Measurements from ENCODE around the gene RASAL3. TPM values are rescaled to one million over a fixed set of nuclear protein-coding genes. Genes with fewer than 3 reads are reported as not detected.

RASAL3 gene
- total RNA-seq, 1 donor from 2014 or later = not detected

GRCh38 chr19:15444505-15445226, 19.7 kb downstream of the RASAL3 start:
- no peaks in the 10 kb centered on the region for H3K9me3 Mint-ChIP-seq (ENCODE audit: unreplicated experiment)
- no peak overlapping the region for H3K27ac Mint-ChIP-seq (ENCODE audit: unreplicated experiment)
- no peak overlapping the region for H3K4me3 Mint-ChIP-seq (ENCODE audit: unreplicated experiment)
- H3K36me3 Mint-ChIP-seq (ENCODE audit: unreplicated experiment) = peaks cover 3% of the 10 kb centered on the region
- H3K27me3 Mint-ChIP-seq (ENCODE audit: unreplicated experiment) = no peaks in the 10 kb centered on the region
- no peak for DNase-seq (ENCODE audit: extremely low spot score, unreplicated experiment)
- peaks cover 7% of the 10 kb centered on the region for H3K4me1 Mint-ChIP-seq (ENCODE audit: unreplicated experiment)
- TF ChIP-seq, protein P1, sequence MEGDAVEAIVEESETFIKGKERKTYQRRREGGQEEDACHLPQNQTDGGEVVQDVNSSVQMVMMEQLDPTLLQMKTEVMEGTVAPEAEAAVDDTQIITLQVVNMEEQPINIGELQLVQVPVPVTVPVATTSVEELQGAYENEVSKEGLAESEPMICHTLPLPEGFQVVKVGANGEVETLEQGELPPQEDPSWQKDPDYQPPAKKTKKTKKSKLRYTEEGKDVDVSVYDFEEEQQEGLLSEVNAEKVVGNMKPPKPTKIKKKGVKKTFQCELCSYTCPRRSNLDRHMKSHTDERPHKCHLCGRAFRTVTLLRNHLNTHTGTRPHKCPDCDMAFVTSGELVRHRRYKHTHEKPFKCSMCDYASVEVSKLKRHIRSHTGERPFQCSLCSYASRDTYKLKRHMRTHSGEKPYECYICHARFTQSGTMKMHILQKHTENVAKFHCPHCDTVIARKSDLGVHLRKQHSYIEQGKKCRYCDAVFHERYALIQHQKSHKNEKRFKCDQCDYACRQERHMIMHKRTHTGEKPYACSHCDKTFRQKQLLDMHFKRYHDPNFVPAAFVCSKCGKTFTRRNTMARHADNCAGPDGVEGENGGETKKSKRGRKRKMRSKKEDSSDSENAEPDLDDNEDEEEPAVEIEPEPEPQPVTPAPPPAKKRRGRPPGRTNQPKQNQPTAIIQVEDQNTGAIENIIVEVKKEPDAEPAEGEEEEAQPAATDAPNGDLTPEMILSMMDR (IDR thresholded peaks at IDR 0.05) = no peak

DNA sequence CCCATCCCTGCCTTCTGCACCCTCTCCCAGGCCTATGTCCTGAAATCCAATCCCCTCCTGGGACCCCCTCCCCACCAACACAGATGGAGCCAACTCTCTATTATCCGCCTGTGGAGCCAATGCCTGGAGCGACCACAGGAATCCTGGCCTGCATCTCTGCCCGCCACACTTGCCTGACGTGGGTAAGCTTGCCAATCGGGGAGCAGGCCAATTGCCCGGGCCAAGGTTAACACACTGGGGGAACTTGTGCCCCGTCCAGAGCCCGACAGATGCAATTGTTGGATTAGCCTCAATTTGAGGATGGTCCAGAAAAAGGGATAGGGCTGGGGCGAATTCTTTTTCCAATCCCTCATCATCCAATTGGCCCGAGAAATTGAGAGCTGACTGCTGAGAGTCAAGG, 20.5 kb downstream of the RASAL3 start:
- TF ChIP-seq, protein P1 (IDR thresholded peaks at IDR 0.05) = no peak
- H3K9me3 Mint-ChIP-seq (ENCODE audit: unreplicated experiment) = no peaks in the 10 kb centered on the region
- no peaks in the 10 kb centered on the region for H3K27me3 Mint-ChIP-seq (ENCODE audit: unreplicated experiment)
- no peak for DNase-seq (ENCODE audit: extremely low spot score, unreplicated experiment)
- no peak overlapping the region for H3K27ac Mint-ChIP-seq (ENCODE audit: unreplicated experiment)
- H3K4me1 Mint-ChIP-seq (ENCODE audit: unreplicated experiment) = peaks cover 5% of the 10 kb centered on the region
- H3K4me3 Mint-ChIP-seq (ENCODE audit: unreplicated experiment) = no peak overlapping the region
- H3K36me3 Mint-ChIP-seq (ENCODE audit: unreplicated experiment) = peaks cover 3% of the 10 kb centered on the region

- Mint-ChIP-seq H3K9me3 (ENCODE audit: unreplicated experiment) (no peaks in the 10 kb centered on the region), H3K4me1 (ENCODE audit: unreplicated experiment) (peaks cover under 1% of the 10 kb centered on the region), H3K27me3 (ENCODE audit: unreplicated experiment) (no peaks in the 10 kb centered on the region), H3K4me3 (ENCODE audit: unreplicated experiment) (no peak overlapping the region), H3K36me3 (ENCODE audit: unreplicated experiment) (peaks cover 3% of the 10 kb centered on the region), H3K27ac (ENCODE audit: unreplicated experiment) (no peak overlapping the region)
- no peak for DNase-seq (ENCODE audit: extremely low spot score, unreplicated experiment)
- TF ChIP-seq, protein P1 (IDR thresholded peaks at IDR 0.05) = no peak
Measured at GRCh38 chr19:15443325-15443724, 21.0 kb downstream of the RASAL3 start.

- H3K36me3 Mint-ChIP-seq (ENCODE audit: unreplicated experiment) = peaks cover 2% of the 10 kb centered on the region
- H3K4me1 Mint-ChIP-seq (ENCODE audit: unreplicated experiment) = peaks cover 2% of the 10 kb centered on the region
- no peaks in the 10 kb centered on the region for H3K9me3 Mint-ChIP-seq (ENCODE audit: unreplicated experiment)
- TF ChIP-seq, protein P1 (IDR thresholded peaks at IDR 0.05) = no peak
- DNase-seq (ENCODE audit: extremely low spot score, unreplicated experiment) = no peak
- H3K27me3 Mint-ChIP-seq (ENCODE audit: unreplicated experiment) = no peaks in the 10 kb centered on the region
- H3K4me3 Mint-ChIP-seq (ENCODE audit: unreplicated experiment) = no peak overlapping the region
- H3K27ac Mint-ChIP-seq (ENCODE audit: unreplicated experiment) = no peak overlapping the region
Measured at GRCh38 chr19:15442142-15442920, 22.0 kb downstream of the RASAL3 start.

DNA sequence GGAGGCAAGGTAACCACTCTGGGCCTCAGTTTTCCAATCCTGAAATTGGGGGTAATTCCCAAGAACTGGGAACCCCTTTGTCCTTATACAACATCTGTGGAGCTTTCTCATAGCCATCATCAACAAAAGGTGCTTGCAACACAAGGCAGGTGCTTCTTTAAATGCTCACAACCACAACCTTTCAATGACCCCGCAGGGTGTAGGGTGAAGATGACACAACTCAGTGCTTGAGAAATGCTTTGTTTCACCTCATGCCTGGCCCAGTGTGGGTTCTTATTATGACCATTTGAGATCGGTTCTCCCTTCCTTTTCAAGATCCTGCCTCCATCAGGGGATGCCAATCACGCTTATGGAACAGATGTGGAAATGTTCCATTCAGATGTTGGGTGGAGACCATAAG, 23.0 kb downstream of the RASAL3 start:
- H3K27ac Mint-ChIP-seq (ENCODE audit: unreplicated experiment) = no peak overlapping the region
- no peaks in the 10 kb centered on the region for H3K27me3 Mint-ChIP-seq (ENCODE audit: unreplicated experiment)
- H3K9me3 Mint-ChIP-seq (ENCODE audit: unreplicated experiment) = no peaks in the 10 kb centered on the region
- no peak for DNase-seq (ENCODE audit: extremely low spot score, unreplicated experiment)
- TF ChIP-seq, protein P1 (IDR thresholded peaks at IDR 0.05) = no peak
- no peaks in the 10 kb centered on the region for H3K36me3 Mint-ChIP-seq (ENCODE audit: unreplicated experiment)
- no peak overlapping the region for H3K4me3 Mint-ChIP-seq (ENCODE audit: unreplicated experiment)
- H3K4me1 Mint-ChIP-seq (ENCODE audit: unreplicated experiment) = peaks cover 2% of the 10 kb centered on the region
